ENCODE data around the gene FABP3.

FABP3 gene

GRCh38 chr1:31405578-31406245 lies 32.8 kb upstream of the FABP3 start:
- no peak overlapping the region for H3K9ac ChIP-seq (ENCODE audit: low read length)
- no peaks in the 10 kb centered on the region for H3K9me3 ChIP-seq (replicated peaks; ENCODE audit: insufficient read depth, low read length)
- H3K27me3 ChIP-seq (replicated peaks; ENCODE audit: insufficient read depth, low read length) = peaks cover 12% of the 10 kb centered on the region; the same call in 1 of the 2 replicates
- H3K79me2 ChIP-seq (ENCODE audit: low read length) = no peaks in the 10 kb centered on the region
- H3F3A ChIP-seq (ENCODE audit: insufficient read depth, low read length) = no peaks in the 10 kb centered on the region
- H3K9me2 ChIP-seq (replicated peaks; ENCODE audit: insufficient read depth, low read length) = no peaks in the 10 kb centered on the region
- H2AFZ ChIP-seq (ENCODE audit: low read length) = no peak overlapping the region
- no peak overlapping the region for H3K4me2 ChIP-seq (ENCODE audit: low read depth, low read length)
- no peak overlapping the region for H3K27ac ChIP-seq (ENCODE audit: low read length)
- H3K4me3 ChIP-seq (ENCODE audit: low read length) = no peak overlapping the region
- DNase-seq = no peak
- H3K4me1 ChIP-seq (ENCODE audit: low read length) = no peaks in the 10 kb centered on the region
- no peak for TF ChIP-seq EZH2phosphoT487 (IDR thresholded peaks at IDR 0.05; ENCODE audit: low read length)
- TF ChIP-seq CTCF (IDR thresholded peaks at IDR 0.05; ENCODE audit: low read length) = no peak
- TF ChIP-seq EZH2 (optimal IDR thresholded peaks at IDR 0.05; ENCODE audit: low read depth, low read length) = no peak
- no peaks in the 10 kb centered on the region for H4K20me1 ChIP-seq (ENCODE audit: insufficient read depth, low read length)
- no peaks in the 10 kb centered on the region for H3K36me3 ChIP-seq (replicated peaks; ENCODE audit: insufficient read depth, low read length)

GRCh38 chr1:31401241-31401640 lies 28.4 kb upstream of the FABP3 start:
- Histone ChIP-seq H3K27ac (ENCODE audit: low read length) (no peak overlapping the region), H2AFZ (ENCODE audit: low read length) (no peak overlapping the region), H3K36me3 (replicated peaks; ENCODE audit: insufficient read depth, low read length) (no peaks in the 10 kb centered on the region), H3K4me3 (ENCODE audit: low read length) (no peak overlapping the region), H3K27me3 (replicated peaks; ENCODE audit: insufficient read depth, low read length) (no peaks in the 10 kb centered on the region), H4K20me1 (ENCODE audit: insufficient read depth, low read length) (no peaks in the 10 kb centered on the region), H3K4me2 (ENCODE audit: low read depth, low read length) (no peak overlapping the region), H3K9ac (ENCODE audit: low read length) (no peak overlapping the region), H3K79me2 (ENCODE audit: low read length) (no peaks in the 10 kb centered on the region), H3F3A (ENCODE audit: insufficient read depth, low read length) (no peaks in the 10 kb centered on the region), H3K4me1 (ENCODE audit: low read length) (no peaks in the 10 kb centered on the region), H3K9me3 (replicated peaks; ENCODE audit: insufficient read depth, low read length) (no peaks in the 10 kb centered on the region), H3K9me2 (replicated peaks; ENCODE audit: insufficient read depth, low read length) (no peaks in the 10 kb centered on the region)
- DNase-seq = no peak
- no peak for TF ChIP-seq EZH2phosphoT487 (IDR thresholded peaks at IDR 0.05; ENCODE audit: low read length)
- TF ChIP-seq CTCF (IDR thresholded peaks at IDR 0.05; ENCODE audit: low read length) = no peak
- TF ChIP-seq EZH2 (optimal IDR thresholded peaks at IDR 0.05; ENCODE audit: low read depth, low read length) = no peak

- Histone ChIP-seq H3K9me2 (replicated peaks; ENCODE audit: insufficient read depth, low read length) (no peaks in the 10 kb centered on the region), H3K9ac (ENCODE audit: low read length) (no peak overlapping the region), H3K4me2 (ENCODE audit: low read depth, low read length) (no peak overlapping the region), H3K9me3 (replicated peaks; ENCODE audit: insufficient read depth, low read length) (no peaks in the 10 kb centered on the region), H3K4me3 (ENCODE audit: low read length) (no peak overlapping the region), H2AFZ (ENCODE audit: low read length) (no peak overlapping the region), H3K4me1 (ENCODE audit: low read length) (no peaks in the 10 kb centered on the region), H3K27me3 (replicated peaks; ENCODE audit: insufficient read depth, low read length) (no peaks in the 10 kb centered on the region), H4K20me1 (ENCODE audit: insufficient read depth, low read length) (no peaks in the 10 kb centered on the region), H3F3A (ENCODE audit: insufficient read depth, low read length) (no peaks in the 10 kb centered on the region), H3K27ac (ENCODE audit: low read length) (no peak overlapping the region), H3K36me3 (replicated peaks; ENCODE audit: insufficient read depth, low read length) (no peaks in the 10 kb centered on the region), H3K79me2 (ENCODE audit: low read length) (no peaks in the 10 kb centered on the region)
- TF ChIP-seq CTCF (IDR thresholded peaks at IDR 0.05; ENCODE audit: low read length) (no peak), EZH2phosphoT487 (IDR thresholded peaks at IDR 0.05; ENCODE audit: low read length) (no peak), EZH2 (optimal IDR thresholded peaks at IDR 0.05; ENCODE audit: low read depth, low read length) (no peak)
- no peak for DNase-seq
These were observed 27.5 kb upstream of the FABP3 start for GRCh38 chr1:31400393-31400792.

Data from MM.1S (cell line).